ENCODE results near the gene NET1.

Gene NET1

DNA sequence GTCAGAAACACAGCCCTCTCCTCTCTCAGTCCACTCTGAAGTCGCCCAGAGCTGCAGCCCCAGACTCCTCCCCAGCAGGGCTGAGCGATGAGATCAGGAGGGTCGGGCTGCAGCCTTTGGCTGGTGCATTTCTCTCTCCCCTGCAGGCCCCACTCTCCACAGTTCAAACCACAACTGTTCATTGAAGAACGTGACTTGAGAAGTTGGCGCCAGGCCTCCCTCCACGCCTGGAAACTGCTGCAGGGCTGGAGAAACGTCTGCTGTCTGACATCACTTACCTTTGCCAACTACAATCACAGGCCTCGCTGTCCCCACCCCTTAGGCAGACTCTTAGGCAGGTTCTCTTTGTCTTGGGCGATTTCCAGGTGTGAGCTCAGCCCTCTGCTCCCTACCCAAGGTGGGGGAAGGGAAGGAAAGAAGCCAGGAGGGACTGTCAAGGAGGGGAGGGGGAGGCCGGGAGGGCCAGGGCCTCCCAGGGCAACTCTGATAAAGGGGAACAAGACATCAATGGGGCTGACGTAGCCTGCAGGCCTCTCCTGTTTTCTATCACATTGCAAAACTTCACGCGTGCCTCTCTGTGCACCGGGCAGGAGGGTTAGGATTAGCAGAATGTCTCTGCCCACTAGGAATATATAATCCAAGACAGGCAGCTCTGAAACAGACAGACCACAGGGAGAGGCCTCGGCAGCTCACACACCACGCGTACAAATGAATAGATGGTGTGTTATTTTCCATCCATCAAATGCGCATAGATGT is 54.3 kb downstream of the NET1 start:
- H3K27ac ChIP-seq (ENCODE audit: low read length), result no peak overlapping the region

GRCh38 chr10:5467207-5467535 is 54.8 kb downstream of the NET1 start:
- Histone ChIP-seq H3K4me2 (ENCODE audit: low read length) (no peak overlapping the region), H2AFZ (ENCODE audit: low read depth, low read length) (no peak overlapping the region), H3K27me3 (ENCODE audit: low read depth, low read length) (no peaks in the 10 kb centered on the region), H3K9ac (ENCODE audit: low read length) (no peak overlapping the region), H3K36me3 (replicated peaks; ENCODE audit: low read depth, low read length) (no peaks in the 10 kb centered on the region), H3K27ac (ENCODE audit: low read length) (no peak overlapping the region), H3K4me1 (ENCODE audit: low read length) (no peaks in the 10 kb centered on the region), H3K4me3 (ENCODE audit: low read length) (no peak overlapping the region), H4K20me1 (ENCODE audit: insufficient read depth, low read length) (no peaks in the 10 kb centered on the region), H3K9me3 (ENCODE audit: insufficient read depth, low read length) (no peaks in the 10 kb centered on the region), H3K79me2 (ENCODE audit: low read length) (no peaks in the 10 kb centered on the region)
- TF ChIP-seq, protein P1, sequence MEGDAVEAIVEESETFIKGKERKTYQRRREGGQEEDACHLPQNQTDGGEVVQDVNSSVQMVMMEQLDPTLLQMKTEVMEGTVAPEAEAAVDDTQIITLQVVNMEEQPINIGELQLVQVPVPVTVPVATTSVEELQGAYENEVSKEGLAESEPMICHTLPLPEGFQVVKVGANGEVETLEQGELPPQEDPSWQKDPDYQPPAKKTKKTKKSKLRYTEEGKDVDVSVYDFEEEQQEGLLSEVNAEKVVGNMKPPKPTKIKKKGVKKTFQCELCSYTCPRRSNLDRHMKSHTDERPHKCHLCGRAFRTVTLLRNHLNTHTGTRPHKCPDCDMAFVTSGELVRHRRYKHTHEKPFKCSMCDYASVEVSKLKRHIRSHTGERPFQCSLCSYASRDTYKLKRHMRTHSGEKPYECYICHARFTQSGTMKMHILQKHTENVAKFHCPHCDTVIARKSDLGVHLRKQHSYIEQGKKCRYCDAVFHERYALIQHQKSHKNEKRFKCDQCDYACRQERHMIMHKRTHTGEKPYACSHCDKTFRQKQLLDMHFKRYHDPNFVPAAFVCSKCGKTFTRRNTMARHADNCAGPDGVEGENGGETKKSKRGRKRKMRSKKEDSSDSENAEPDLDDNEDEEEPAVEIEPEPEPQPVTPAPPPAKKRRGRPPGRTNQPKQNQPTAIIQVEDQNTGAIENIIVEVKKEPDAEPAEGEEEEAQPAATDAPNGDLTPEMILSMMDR (IDR thresholded peaks at IDR 0.05; ENCODE audit: low read depth, low read length), result no peak
- TF ChIP-seq EZH2phosphoT487 (IDR thresholded peaks at IDR 0.05; ENCODE audit: low read depth), result no peak

More for the DNA sequence above, 54.3 kb downstream of the NET1 start:
- TF ChIP-seq, protein P1 (IDR thresholded peaks at IDR 0.05; ENCODE audit: low read depth, low read length), result no peak
- TF ChIP-seq EZH2phosphoT487 (IDR thresholded peaks at IDR 0.05; ENCODE audit: low read depth), result no peak
- Histone ChIP-seq H3K9ac (ENCODE audit: low read length) (no peak overlapping the region), H3K36me3 (replicated peaks; ENCODE audit: low read depth, low read length) (no peaks in the 10 kb centered on the region), H3K9me3 (ENCODE audit: insufficient read depth, low read length) (no peaks in the 10 kb centered on the region), H4K20me1 (ENCODE audit: insufficient read depth, low read length) (no peaks in the 10 kb centered on the region), H3K4me3 (ENCODE audit: low read length) (no peak overlapping the region), H3K4me1 (ENCODE audit: low read length) (no peaks in the 10 kb centered on the region), H3K4me2 (ENCODE audit: low read length) (no peak overlapping the region), H2AFZ (ENCODE audit: low read depth, low read length) (no peak overlapping the region), H3K27me3 (ENCODE audit: low read depth, low read length) (no peaks in the 10 kb centered on the region), H3K79me2 (ENCODE audit: low read length) (no peaks in the 10 kb centered on the region)

DNA sequence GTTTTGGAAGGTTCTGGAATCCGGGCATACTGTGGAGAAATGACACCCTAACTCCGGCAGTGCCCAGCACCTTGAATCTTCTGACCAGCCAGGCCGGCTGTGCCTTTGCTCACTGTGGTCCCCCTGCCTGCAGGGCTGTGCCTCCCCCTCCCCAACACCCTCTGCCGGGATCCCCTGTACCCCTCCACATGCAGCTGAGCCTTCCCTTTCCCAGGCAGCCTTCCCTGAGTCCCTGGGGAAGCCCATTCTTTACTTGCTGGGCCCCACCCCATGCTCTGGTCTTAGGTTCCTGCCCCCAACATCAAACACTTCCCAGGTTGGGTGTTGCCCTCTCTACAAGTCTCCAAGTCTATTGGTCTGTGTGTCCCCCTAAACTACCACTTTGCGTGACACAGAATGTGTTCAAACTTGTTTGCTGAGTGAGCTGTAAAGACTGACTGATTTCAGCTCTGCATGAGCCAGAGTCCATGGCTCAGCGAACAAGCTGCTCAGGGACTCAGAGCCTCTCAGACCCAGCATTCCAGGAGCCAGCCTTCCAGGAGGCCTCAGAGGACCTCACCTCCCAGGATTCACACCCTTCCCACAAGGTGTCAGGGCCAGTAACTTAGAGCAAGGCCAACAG is 55.4 kb downstream of the NET1 start:
- H3K4me1 ChIP-seq (ENCODE audit: low read length), result no peaks in the 10 kb centered on the region
- no peak overlapping the region for H3K4me2 ChIP-seq (ENCODE audit: low read length)
- H3K4me3 ChIP-seq (ENCODE audit: low read length), result no peak overlapping the region
- H3K9ac ChIP-seq (ENCODE audit: low read length), result no peak overlapping the region
- no peaks in the 10 kb centered on the region for H3K27me3 ChIP-seq (ENCODE audit: low read depth, low read length)
- TF ChIP-seq, protein P1 (IDR thresholded peaks at IDR 0.05; ENCODE audit: low read depth, low read length), result no peak
- no peak for TF ChIP-seq EZH2phosphoT487 (IDR thresholded peaks at IDR 0.05; ENCODE audit: low read depth)
- H3K9me3 ChIP-seq (ENCODE audit: insufficient read depth, low read length), result no peaks in the 10 kb centered on the region
- H2AFZ ChIP-seq (ENCODE audit: low read depth, low read length), result no peak overlapping the region
- H3K36me3 ChIP-seq (replicated peaks; ENCODE audit: low read depth, low read length), result no peaks in the 10 kb centered on the region
- H3K27ac ChIP-seq (ENCODE audit: low read length), result no peak overlapping the region
- no peaks in the 10 kb centered on the region for H4K20me1 ChIP-seq (ENCODE audit: insufficient read depth, low read length)
- H3K79me2 ChIP-seq (ENCODE audit: low read length), result no peaks in the 10 kb centered on the region

DNA sequence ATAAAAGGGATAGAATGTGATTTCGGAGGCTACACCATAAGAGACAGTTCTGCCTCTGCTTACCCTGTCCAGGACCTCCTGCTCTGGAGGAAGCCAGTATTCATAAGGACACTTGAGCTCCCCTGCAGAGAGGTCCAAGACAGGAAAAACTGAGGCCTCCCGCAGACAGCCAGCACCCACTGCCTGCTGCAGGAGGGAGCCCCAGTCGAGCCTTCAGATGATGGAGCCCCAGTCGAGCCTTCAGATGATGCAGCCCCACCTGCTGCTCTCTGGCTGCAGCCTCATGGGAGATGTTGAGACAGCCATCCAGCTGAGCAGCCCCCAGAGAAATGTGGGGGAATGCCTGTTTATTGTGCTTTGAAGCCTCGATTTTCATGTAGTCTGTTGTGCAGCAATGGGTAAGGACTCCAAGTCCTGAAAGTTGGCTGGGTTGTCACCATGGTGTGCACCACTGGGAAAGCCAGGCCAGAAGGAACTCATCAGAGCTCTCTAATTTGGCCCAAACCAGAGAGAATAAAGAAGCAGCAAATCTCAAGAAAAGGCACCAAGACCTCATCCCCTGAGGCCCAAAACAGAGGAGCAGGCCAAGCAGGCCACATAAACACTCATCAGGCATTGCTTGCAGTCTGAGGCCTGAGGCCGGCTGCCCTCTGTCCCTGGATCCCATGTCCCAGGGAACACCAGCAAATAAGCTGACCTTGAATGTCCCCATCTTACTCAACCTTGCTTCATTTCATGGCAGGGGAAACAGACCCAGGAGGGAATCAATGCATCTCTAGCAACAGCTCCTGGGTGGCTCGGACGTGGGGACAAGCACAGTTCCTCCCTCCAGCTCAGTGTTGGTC is 56.1 kb downstream of the NET1 start:
- Histone ChIP-seq H3K79me2 (ENCODE audit: low read length) (no peaks in the 10 kb centered on the region), H2AFZ (ENCODE audit: low read depth, low read length) (no peak overlapping the region), H3K4me2 (ENCODE audit: low read length) (no peak overlapping the region), H3K27me3 (ENCODE audit: low read depth, low read length) (no peaks in the 10 kb centered on the region), H3K36me3 (replicated peaks; ENCODE audit: low read depth, low read length) (no peaks in the 10 kb centered on the region), H3K4me1 (ENCODE audit: low read length) (no peaks in the 10 kb centered on the region), H4K20me1 (ENCODE audit: insufficient read depth, low read length) (no peaks in the 10 kb centered on the region), H3K9me3 (ENCODE audit: insufficient read depth, low read length) (no peaks in the 10 kb centered on the region), H3K27ac (ENCODE audit: low read length) (no peak overlapping the region), H3K4me3 (ENCODE audit: low read length) (no peak overlapping the region), H3K9ac (ENCODE audit: low read length) (no peak overlapping the region)
- TF ChIP-seq, protein P1 (IDR thresholded peaks at IDR 0.05; ENCODE audit: low read depth, low read length), result no peak
- TF ChIP-seq EZH2phosphoT487 (IDR thresholded peaks at IDR 0.05; ENCODE audit: low read depth), result no peak
